GM19468 (cell line): ENCODE data around the gene CTSA.
"Not testable (repeated sequence)": the region's sequence is repeated elsewhere in the genome, so short reads cannot be mapped to it uniquely, and the experiment has no call there.

Source experiments
- ATAC-seq: cut with Tn5 transposase; IDR thresholded peaks from one replicate; pipeline ENCODE4 v1.9.1; 2021; ENCODE audit warnings: mild to moderate bottlenecking, moderate library complexity, moderate number of reproducible peaks; ENCODE audit not compliant: unreplicated experiment; ENCODE audit errors: extremely low read depth

CTSA gene

GRCh38 chr20:45911486-45912343 is 20.6 kb downstream of the CTSA start, which contains the start of gene PLTP:
Gene PLTP (minus strand): TSS chr20:45912155. CDS start chr20:45911452, 703 bp downstream.
- ATAC-seq, result no peak

- no peak for ATAC-seq
Observed at GRCh38 chr20:45912344-45912682, 21.2 kb downstream of the CTSA start.

GRCh38 chr20:45913116-45913515 is 22.0 kb downstream of the CTSA start:
- ATAC-seq, result no peak

DNA sequence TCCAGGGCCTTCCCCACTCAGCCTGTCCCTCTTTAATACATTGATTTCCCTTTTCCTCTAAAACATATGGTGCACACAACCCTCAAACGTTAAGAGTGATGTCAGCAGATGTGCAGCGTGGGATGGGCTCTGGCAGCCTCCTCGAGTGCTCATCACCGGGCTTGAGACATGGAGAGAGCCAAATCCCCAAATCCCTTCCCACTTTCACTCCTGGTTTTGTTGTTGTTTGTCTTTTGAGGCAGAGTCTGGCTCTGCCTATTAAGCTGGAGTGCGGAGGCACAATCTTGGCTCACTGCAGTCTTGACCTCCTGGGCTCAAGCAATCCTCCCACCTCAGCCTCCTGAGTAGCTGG is 26.6 kb downstream of the CTSA start:
- no peak for ATAC-seq

DNA sequence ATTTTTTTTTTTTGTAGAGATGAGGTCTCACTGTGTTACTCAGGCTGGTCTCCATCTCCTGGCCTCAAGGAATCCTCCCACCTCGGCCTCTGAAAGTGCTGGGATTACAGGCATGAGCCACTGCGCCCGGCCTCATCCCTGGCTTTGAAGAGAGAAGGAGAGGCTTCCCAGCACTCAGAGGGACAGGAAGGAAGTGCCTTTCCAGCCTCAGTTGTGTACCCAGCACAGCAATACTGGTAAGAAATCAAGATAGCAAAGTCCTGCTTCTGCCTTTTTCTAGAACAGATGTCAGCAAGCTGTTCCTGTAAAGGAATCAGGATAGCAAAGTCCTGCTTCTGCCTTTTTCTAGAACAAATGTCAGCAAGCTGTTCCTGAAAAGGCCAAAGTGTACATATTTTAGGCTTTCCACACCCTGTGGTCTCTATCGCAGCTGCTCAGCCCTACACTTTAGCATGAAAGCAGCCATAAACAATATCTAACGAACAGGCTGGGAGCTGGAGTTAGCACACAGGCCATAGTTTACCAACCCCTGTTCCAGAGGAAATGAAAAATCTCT is 27.1 kb downstream of the CTSA start:
- ATAC-seq, result no peak

DNA sequence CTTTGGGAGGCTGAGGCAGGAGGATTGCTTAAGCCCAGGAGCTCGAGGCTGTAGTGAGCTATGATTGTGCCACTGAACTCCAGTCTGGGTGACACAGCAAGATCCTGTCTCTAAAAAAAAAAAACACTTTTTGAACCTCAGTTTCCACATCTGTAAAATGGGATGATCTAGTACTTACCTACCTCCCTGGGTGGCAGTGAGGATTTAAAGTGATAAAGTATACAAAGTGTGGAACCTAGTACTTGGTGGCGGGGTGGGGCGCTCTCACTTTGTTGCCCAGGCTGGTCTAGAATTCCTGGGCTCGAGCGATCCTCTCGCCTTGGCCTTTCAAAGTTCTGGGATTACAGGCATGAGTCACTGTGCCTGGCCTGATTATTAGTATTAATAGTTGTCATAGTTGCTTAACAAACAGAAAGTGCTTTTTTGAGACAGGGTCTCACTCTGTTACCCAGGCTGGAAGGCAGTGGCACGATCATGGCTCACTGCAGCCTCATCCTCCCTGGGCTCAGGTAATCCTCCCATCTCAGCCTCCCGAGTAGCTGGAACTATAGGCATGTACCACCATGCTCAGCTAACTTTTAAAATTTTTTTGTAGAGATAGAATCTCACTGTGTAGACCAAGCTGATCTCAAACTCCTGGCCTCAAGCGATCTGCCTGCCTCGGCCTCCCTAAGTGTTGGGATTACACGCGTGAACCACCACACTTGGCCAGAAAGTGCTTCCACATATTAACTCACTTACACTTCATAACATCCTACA is 27.8 kb downstream of the CTSA start:
- no peak for ATAC-seq

DNA sequence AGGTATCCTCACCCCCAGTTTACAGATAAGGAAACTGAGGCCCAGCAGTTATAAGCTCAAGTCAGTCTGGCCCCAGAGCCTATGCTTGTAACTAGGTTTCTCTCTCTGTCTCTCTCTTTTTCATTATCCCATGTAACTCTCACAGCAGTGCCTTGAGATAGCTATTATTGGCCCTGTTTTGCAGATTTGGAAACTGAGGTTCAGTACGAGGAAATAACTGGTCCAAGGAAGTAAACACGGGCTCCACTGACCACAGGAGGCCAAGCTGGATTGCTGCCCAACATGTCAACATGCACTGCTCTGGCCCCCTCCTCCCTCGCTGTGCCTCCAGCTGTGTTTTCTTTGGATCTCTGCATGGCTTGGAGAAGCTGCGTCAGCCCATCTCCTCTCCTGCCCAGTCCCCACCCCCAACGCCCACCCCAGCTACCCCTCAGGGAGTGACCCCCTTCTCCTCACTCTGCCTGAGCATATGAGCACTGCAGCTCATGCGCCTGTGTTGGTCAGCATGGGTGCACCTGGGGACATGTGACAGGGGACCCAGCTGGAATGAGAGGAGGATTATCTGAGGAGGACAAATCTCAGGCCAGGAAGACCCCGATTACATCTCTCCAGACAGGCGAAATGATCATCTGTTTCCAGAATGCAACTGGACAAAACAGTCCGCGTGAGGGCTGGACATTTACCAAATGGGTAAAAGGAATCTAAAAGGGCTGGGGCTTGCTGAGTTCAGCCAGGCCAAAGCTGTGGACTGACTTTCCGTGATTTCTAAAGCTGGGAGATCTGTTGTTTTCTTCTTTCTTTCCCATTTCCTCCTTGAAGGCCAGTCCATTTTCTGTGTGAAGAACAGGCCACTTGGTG is 28.6 kb downstream of the CTSA start:
- ATAC-seq, result no peak

DNA sequence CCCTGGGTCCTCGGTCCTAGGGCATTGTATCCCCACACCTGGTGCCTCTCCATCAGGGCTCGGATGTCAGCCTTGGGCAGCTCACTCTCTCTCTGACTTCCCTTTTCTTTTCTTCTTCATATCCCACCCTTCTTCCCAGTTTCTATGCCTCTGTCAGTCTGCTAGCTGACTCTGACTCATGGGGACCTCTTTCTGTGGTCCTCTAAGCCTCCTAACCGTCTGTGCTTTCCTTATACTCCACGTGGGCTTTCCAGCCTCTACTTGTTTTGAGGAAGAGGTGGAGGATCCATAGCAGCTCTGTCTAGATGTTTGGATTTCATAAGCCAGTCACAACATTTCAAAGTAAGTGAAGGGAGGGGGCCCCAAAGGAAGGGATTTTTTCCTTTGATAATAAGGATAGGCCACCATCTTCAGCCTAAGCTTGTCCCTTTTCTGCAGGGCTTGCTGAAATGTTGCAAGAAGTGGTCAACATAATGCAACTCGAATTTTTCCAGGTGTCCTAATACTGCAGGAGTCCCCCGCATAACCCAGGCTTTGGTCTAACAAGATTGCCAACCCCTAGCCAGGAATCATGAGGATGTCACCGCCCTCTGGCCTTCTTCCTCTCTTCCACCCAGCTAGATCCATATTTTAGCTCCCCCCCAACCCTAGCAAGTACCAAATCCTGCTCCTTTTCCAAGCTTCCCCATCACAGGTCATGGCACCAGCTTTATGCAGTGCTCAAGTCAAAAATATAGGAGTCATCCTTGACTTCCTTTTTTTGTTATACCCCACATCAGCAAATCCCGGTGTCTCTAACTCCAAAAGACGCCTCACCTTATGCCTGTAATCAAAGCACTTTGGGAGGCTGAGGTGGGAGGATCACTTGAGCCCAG is 29.6 kb downstream of the CTSA start:
- no peak for ATAC-seq

- no peak for ATAC-seq
Observed at GRCh38 chr20:45921337-45922189, 30.4 kb downstream of the CTSA start.

DNA sequence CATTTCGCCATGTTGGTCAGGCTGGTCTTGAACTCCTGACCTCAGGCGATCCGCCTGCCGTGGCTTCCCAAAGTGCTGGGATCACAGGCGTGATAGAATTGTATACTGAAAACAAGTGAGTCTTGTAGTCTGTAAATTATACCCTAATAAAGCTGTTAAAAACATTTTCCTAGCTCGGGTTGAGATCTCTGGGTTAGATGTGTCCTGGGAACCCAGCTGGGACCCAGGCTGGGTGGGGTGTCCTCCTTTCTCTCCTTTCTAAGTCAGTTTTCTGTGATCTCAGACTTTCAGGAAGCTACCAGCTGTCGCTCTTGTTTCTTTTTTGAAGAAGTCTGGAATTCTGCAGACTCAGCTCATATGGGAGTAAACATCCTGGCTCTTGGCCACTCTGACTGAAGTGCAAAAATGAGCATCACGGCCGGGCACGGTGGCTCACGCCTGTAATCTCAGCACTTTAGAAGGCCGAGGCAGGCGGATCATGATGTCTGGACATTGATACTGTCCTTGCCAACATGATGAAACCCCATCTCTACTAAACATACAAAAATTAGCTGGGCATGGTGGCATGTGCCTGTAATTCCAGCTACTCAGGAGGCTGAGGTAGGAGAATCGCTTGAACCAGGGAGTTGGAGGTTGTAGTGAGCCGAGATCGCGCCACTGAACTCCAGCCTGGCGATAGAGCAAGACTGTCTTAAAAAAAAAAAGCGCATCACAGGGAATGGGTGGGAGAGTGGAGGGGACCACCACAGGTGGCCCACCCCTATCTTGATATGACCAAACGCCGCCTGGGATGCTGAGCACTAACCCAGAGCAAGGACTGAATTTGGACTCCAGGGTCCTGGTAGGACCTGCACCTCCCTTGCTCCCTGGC is 33.5 kb downstream of the CTSA start:
- ATAC-seq, result no peak

DNA sequence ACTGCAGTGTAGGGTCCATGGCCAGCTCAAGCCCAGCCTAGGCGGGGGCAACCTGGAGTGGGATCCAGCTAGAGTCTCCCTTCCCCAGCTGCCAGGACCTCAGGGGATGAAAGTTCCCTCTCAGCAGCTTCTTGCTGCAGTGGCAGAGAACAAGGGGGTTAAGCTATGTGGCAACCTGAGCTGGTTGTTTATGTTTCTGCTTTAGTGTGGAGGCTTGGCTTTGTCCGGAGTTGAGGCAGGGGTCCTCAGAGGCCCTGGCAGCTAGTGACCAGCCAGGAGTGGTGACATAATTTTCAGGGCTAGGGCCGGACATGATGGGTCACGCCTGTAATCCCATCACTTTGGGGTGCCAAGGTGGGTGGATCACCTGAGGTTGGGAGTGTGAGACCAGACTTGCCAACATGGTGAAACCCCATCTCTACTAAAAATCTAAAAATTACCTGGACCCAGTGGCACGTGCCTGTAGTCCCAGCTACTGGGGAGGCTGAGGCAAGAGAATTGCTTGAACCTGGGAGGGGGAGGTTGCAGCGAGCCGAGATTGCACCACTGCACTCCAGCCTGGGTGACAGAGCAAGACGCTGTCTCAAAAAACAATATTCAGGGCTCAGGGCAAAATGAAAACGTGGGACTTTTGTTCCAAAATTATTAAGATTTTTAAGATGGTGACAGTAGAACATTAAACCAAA is 34.8 kb downstream of the CTSA start:
- ATAC-seq, result no peak

- ATAC-seq, result no peak
Observed at GRCh38 chr20:45926731-45927070, 35.6 kb downstream of the CTSA start.

DNA sequence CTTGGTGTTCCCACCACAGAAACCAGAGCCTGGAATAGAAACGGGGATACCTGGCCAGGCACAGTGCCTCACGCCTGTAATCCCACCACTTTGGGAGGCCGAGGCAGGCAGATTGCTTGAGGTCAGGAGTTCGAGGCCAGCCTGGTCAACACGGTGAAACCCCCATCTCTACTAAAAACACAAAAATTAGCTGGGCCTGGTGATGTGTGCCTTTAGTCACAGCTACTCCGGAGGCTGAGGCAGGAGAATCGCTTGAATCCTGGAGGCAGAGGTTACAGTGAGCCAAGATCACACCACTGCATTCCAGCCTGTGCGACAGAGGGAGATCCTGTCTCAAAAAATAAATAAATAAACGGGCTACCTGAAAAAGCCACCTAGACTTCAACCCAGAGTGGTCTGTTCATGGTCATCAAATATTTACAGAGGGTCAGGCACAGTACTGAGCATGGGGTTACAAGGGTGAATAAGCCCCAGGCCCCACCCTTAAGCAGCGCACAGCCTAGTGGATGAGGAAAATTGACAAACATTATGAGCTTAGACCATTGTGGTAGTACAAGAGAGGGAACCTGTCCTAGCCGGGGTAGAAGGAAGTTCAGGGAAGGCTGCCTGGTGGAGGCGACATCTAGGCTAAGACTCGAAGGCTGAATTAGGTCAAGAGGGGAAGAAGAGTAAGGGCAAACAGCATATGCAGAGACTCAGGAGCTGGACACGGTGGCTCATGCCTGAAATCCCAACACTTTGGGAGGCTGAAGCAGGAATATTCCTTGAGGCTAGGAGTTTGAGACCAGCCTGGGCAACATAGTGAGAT is 36.1 kb downstream of the CTSA start:
- no peak for ATAC-seq

GRCh38 chr20:45931680-45932079 is 40.5 kb downstream of the CTSA start:
- not testable (repeated sequence) for ATAC-seq

GRCh38 chr20:45933266-45934045 is 42.3 kb downstream of the CTSA start:
- ATAC-seq, result no peak
